ENCODE data around the gene NTM. TPM values are rescaled to one million over a fixed set of nuclear protein-coding genes. Genes with fewer than 3 reads are reported as not detected.

NTM gene
- total and polyA plus RNA-seq, 2 experiments from 2014 or later: 25.9 to 49.0 TPM

- Histone ChIP-seq H2AFZ (no peak overlapping the region), H3K36me3 (ENCODE audit: low read depth) (no peaks in the 10 kb centered on the region), H3F3A (ENCODE audit: insufficient read depth) (peaks cover 17% of the 10 kb centered on the region), H3K4me3 (no peak overlapping the region), H3K4me2 (ENCODE audit: unreplicated experiment) (no peak overlapping the region), H3K4me1 (ENCODE audit: insufficient read depth) (peaks cover 17% of the 10 kb centered on the region), H3K9ac (no peak overlapping the region), H3K27ac (no peak overlapping the region), H3K79me2 (ENCODE audit: insufficient read depth) (no peaks in the 10 kb centered on the region), H3K9me2 (ENCODE audit: insufficient read depth) (no peaks in the 10 kb centered on the region), H3K9me3 (ENCODE audit: low read depth) (no peaks in the 10 kb centered on the region), H3K27me3 (replicated peaks; ENCODE audit: insufficient read depth) (no peaks in the 10 kb centered on the region), H4K20me1 (ENCODE audit: insufficient read depth) (no peaks in the 10 kb centered on the region)
- no peak for DNase-seq
- WGBS, 2 experiments (ENCODE audit: low coverage in 1 of 2, low lambda C conversion rate in 2 of 2, missing lambda C conversion rate in 2 of 2): 87 to 88% methylated on average over 5 of the region's 5 CpGs
- in situ Hi-C loops (cut with MboI): no loop called here
- TF ChIP-seq EZH2 (IDR thresholded peaks at IDR 0.05; ENCODE audit: insufficient read depth, poor library complexity, severe bottlenecking) (no peak), EZH2phosphoT487 (IDR thresholded peaks at IDR 0.05; ENCODE audit: insufficient read depth, low read depth) (no peak)
Measured at GRCh38 chr11:131764126-131764525, 393.7 kb downstream of the NTM start.

GRCh38 chr11:131764649-131765048, 394.2 kb downstream of the NTM start:
- in situ Hi-C loops (cut with MboI): no loop called here
- no peak overlapping the region for H3K4me2 ChIP-seq (ENCODE audit: unreplicated experiment)
- H3K79me2 ChIP-seq (ENCODE audit: insufficient read depth): no peaks in the 10 kb centered on the region
- no peaks in the 10 kb centered on the region for H3K27me3 ChIP-seq (replicated peaks; ENCODE audit: insufficient read depth)
- no peaks in the 10 kb centered on the region for H3K36me3 ChIP-seq (ENCODE audit: low read depth)
- H3K27ac ChIP-seq: no peak overlapping the region
- no peaks in the 10 kb centered on the region for H3K9me3 ChIP-seq (ENCODE audit: low read depth)
- peaks cover 19% of the 10 kb centered on the region for H3K4me1 ChIP-seq (ENCODE audit: insufficient read depth)
- no peak overlapping the region for H3K4me3 ChIP-seq
- no peaks in the 10 kb centered on the region for H4K20me1 ChIP-seq (ENCODE audit: insufficient read depth)
- H3K9ac ChIP-seq: no peak overlapping the region
- WGBS, 2 experiments (ENCODE audit: low coverage in 1 of 2, low lambda C conversion rate in 2 of 2, missing lambda C conversion rate in 2 of 2): 42 to 49% methylated on average over 3 of the region's 3 CpGs
- H3K9me2 ChIP-seq (ENCODE audit: insufficient read depth): no peaks in the 10 kb centered on the region
- TF ChIP-seq EZH2 (IDR thresholded peaks at IDR 0.05; ENCODE audit: insufficient read depth, poor library complexity, severe bottlenecking) (no peak), EZH2phosphoT487 (IDR thresholded peaks at IDR 0.05; ENCODE audit: insufficient read depth, low read depth) (no peak)
- H3F3A ChIP-seq (ENCODE audit: insufficient read depth): peaks cover 12% of the 10 kb centered on the region
- DNase-seq: no peak
- H2AFZ ChIP-seq: no peak overlapping the region

- Histone ChIP-seq H3K4me1 (ENCODE audit: insufficient read depth) (peaks cover 27% of the 10 kb centered on the region), H3K9me3 (ENCODE audit: low read depth) (no peaks in the 10 kb centered on the region), H2AFZ (no peak overlapping the region), H3K27ac (no peak overlapping the region), H3K4me2 (ENCODE audit: unreplicated experiment) (no peak overlapping the region), H3K4me3 (no peak overlapping the region), H3K27me3 (replicated peaks; ENCODE audit: insufficient read depth) (no peaks in the 10 kb centered on the region), H4K20me1 (ENCODE audit: insufficient read depth) (no peaks in the 10 kb centered on the region), H3K36me3 (ENCODE audit: low read depth) (no peaks in the 10 kb centered on the region), H3F3A (ENCODE audit: insufficient read depth) (peaks cover 5% of the 10 kb centered on the region; the same call in 1 of the 2 replicates), H3K9ac (no peak overlapping the region), H3K9me2 (ENCODE audit: insufficient read depth) (no peaks in the 10 kb centered on the region), H3K79me2 (ENCODE audit: insufficient read depth) (no peaks in the 10 kb centered on the region)
- WGBS, 2 experiments (ENCODE audit: low coverage in 1 of 2, low lambda C conversion rate in 2 of 2, missing lambda C conversion rate in 2 of 2): 81 to 88% methylated on average over 7 of the region's 7 CpGs
- in situ Hi-C loops (cut with MboI): no loop called here
- DNase-seq: no peak
- no peak for TF ChIP-seq EZH2phosphoT487 (IDR thresholded peaks at IDR 0.05; ENCODE audit: insufficient read depth, low read depth)
- TF ChIP-seq EZH2 (IDR thresholded peaks at IDR 0.05; ENCODE audit: insufficient read depth, poor library complexity, severe bottlenecking): no peak
Measured at GRCh38 chr11:131766637-131767036, 396.2 kb downstream of the NTM start.

DNA sequence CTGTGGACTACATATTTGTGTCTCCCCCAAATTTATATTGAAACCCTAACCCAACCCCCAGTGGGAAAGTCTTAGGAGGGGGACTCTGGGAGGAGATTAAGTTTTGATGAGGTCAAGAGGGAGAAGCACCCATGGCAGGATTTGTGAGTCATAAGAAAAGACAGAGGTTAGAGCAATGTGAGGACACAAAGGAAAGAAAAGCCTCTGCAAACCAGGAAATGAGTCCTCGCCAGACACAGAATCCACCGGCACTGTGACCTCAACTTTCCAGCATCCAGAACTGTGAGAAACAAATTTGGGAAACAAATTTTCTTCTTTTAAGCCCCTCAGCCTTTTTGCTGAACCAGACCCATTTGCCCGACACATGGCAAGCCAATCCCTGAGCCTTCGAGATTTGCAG, 397.0 kb downstream of the NTM start:
- H3K36me3 ChIP-seq (ENCODE audit: low read depth): no peaks in the 10 kb centered on the region
- H3K27ac ChIP-seq: peak overlapping the region; percentile 51
- peaks cover 5% of the 10 kb centered on the region; the same call in 1 of the 2 replicates for H3F3A ChIP-seq (ENCODE audit: insufficient read depth)
- 54 to 60% methylated on average over 4 of the region's 4 CpGs for WGBS, 2 experiments (ENCODE audit: low coverage in 1 of 2, low lambda C conversion rate in 2 of 2, missing lambda C conversion rate in 2 of 2)
- H4K20me1 ChIP-seq (ENCODE audit: insufficient read depth): no peaks in the 10 kb centered on the region
- TF ChIP-seq EZH2phosphoT487 (IDR thresholded peaks at IDR 0.05; ENCODE audit: insufficient read depth, low read depth) (no peak), EZH2 (IDR thresholded peaks at IDR 0.05; ENCODE audit: insufficient read depth, poor library complexity, severe bottlenecking) (no peak)
- H3K4me2 ChIP-seq (ENCODE audit: unreplicated experiment): peak overlapping the region; percentile 15
- H3K9ac ChIP-seq: no peak overlapping the region
- peak; percentile 75 for DNase-seq
- H2AFZ ChIP-seq: peak overlapping the region; percentile 38
- peaks cover 27% of the 10 kb centered on the region for H3K4me1 ChIP-seq (ENCODE audit: insufficient read depth)
- H3K79me2 ChIP-seq (ENCODE audit: insufficient read depth): no peaks in the 10 kb centered on the region
- H3K9me3 ChIP-seq (ENCODE audit: low read depth): no peaks in the 10 kb centered on the region
- in situ Hi-C loops (cut with MboI): no loop called here
- no peaks in the 10 kb centered on the region for H3K9me2 ChIP-seq (ENCODE audit: insufficient read depth)
- no peak overlapping the region for H3K4me3 ChIP-seq
- no peaks in the 10 kb centered on the region for H3K27me3 ChIP-seq (replicated peaks; ENCODE audit: insufficient read depth)

DNA sequence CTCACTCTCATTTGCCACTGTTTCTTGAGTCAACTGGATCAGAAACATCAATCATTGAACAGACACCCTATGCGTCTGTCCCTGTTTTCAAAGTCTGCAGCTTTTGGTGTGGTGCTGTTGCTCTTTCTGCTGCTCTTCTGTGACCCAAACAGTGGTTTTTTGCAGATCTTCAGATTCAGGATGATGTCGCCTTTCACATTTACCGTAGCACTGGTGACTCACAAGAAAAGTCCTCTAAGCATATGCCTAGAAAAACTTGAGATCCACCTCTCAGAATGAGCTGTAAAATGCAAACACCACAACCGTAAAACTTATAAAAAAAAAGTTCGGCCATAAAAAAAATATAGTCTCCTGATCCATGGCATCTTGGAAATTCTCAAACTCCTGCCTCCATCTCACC, 400.4 kb downstream of the NTM start:
- Histone ChIP-seq H3K9me2 (ENCODE audit: insufficient read depth) (no peaks in the 10 kb centered on the region), H4K20me1 (ENCODE audit: insufficient read depth) (no peaks in the 10 kb centered on the region), H3K4me3 (no peak overlapping the region), H3K4me1 (ENCODE audit: insufficient read depth) (peaks cover 27% of the 10 kb centered on the region), H3F3A (ENCODE audit: insufficient read depth) (peaks cover 5% of the 10 kb centered on the region; the same call in 1 of the 2 replicates), H3K79me2 (ENCODE audit: insufficient read depth) (no peaks in the 10 kb centered on the region), H3K4me2 (ENCODE audit: unreplicated experiment) (no peak overlapping the region), H3K9ac (no peak overlapping the region), H2AFZ (no peak overlapping the region), H3K27ac (0 out of 2 replicates have a peak overlapping the region, but pooled peaks have one; percentile 1), H3K27me3 (replicated peaks; ENCODE audit: insufficient read depth) (no peaks in the 10 kb centered on the region), H3K9me3 (ENCODE audit: low read depth) (no peaks in the 10 kb centered on the region), H3K36me3 (ENCODE audit: low read depth) (no peaks in the 10 kb centered on the region)
- peak; percentile 80 for DNase-seq
- in situ Hi-C loops (cut with MboI): no loop called here
- no peak for TF ChIP-seq EZH2phosphoT487 (IDR thresholded peaks at IDR 0.05; ENCODE audit: insufficient read depth, low read depth)
- TF ChIP-seq EZH2 (IDR thresholded peaks at IDR 0.05; ENCODE audit: insufficient read depth, poor library complexity, severe bottlenecking): no peak
- WGBS, 2 experiments (ENCODE audit: low coverage in 1 of 2, low lambda C conversion rate in 2 of 2, missing lambda C conversion rate in 2 of 2): 38 to 44% methylated on average over 5 of the region's 5 CpGs

All from GM23248 (cell line).